Activated CD8-positive, alpha-beta T cell treated with anti-CD3 and anti-CD28 coated beads, Interleukin-2, amount 10 ng/mL, durations not matched to agents 7 days and 5 days (primary cell): Measurements from ENCODE around the gene SYTL2. TPM values are rescaled to one million over a fixed set of nuclear protein-coding genes. Genes with fewer than 3 reads are reported as not detected.

Experiments
- ATAC-seq: fragments of 150-1000 bp; cut with Tn5 transposase; one replicate; pipeline ENCODE4 v1.10.0; 2021; ENCODE audit warnings: moderate library complexity
- CTCF ChIA-PET: fragments of 350-600 bp; sonication (Branson Sonifier 250); formaldehyde crosslinking; loops from one replicate; lab custom pipeline; 2021; ENCODE audit warnings: antibody characterized with exemption; lab: Charles Lee
- POLR2A ChIA-PET: fragments of 350-600 bp; sonication (Branson Sonifier 250); formaldehyde crosslinking; loops from one replicate; lab custom pipeline; 2021; ENCODE audit warnings: antibody characterized with exemption; lab: Charles Lee
- DNase-seq: peaks from one replicate; pipeline ENCODE4 v3.0.0-alpha.2; 2020
- H3K27ac Mint-ChIP-seq: one replicate; pipeline ENCODE4 v1.8.0; 2021; ENCODE audit warnings: mild to moderate bottlenecking, mixed read lengths
- H3K27me3 Mint-ChIP-seq: one replicate; pipeline ENCODE4 v1.8.0; 2021; ENCODE audit warnings: low read depth, mixed read lengths
- H3K36me3 Mint-ChIP-seq: one replicate; pipeline ENCODE4 v1.8.0; 2021; ENCODE audit warnings: low read depth, mixed read lengths
- H3K4me1 Mint-ChIP-seq: one replicate; pipeline ENCODE4 v1.8.0; 2021; ENCODE audit warnings: low read depth, mixed read lengths
- H3K4me3 Mint-ChIP-seq: one replicate; pipeline ENCODE4 v1.8.0; 2021; ENCODE audit warnings: mild to moderate bottlenecking, mixed read lengths
- H3K9me3 Mint-ChIP-seq: one replicate; pipeline ENCODE4 v1.8.0; 2022; ENCODE audit warnings: mixed read lengths; ENCODE audit not compliant: insufficient read depth
- total RNA-seq, 2 experiments: library from RNA; stranded (reverse); gene quantifications; one replicate each; pipeline ENCODE4 v1.2.3, GENCODE V29; 2021

Gene SYTL2
- total RNA-seq, 2 experiments from 2014 or later, result 29.3 to 31.2 TPM

DNA sequence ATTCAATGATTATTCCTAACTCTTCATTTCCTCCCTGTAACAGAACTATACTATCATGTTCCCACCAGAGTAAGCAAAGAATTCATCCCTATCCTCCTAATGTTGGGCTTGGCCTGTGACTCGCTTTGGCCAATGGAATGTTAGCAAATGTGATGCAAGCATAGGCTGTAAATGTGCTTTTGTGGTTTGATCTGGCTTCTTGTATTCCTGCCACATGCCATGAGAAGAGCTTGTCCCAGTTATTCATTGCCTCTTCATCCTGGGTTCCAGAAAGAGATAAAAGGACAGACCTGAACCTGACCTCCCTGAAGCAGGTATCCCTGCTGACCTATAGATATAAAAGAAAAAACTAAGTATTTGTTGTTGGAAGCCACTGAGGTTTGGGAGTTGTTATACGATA, 51.0 kb downstream of the SYTL2 start:
- Mint-ChIP-seq H3K9me3 (no peaks in the 10 kb centered on the region), H3K27ac (no peak overlapping the region), H3K36me3 (peaks cover 43% of the 10 kb centered on the region), H3K27me3 (no peaks in the 10 kb centered on the region), H3K4me3 (no peak overlapping the region), H3K4me1 (peaks cover 51% of the 10 kb centered on the region)
- ChIA-PET CTCF (interaction anchor here (1.0 kb wide), 1 partner anchor 95 kb away, joined by 3 read pairs; the partner anchor contains the start of gene CCDC83), POLR2A (no interaction called here)
- no peak for DNase-seq
- ATAC-seq, result no peak

DNA sequence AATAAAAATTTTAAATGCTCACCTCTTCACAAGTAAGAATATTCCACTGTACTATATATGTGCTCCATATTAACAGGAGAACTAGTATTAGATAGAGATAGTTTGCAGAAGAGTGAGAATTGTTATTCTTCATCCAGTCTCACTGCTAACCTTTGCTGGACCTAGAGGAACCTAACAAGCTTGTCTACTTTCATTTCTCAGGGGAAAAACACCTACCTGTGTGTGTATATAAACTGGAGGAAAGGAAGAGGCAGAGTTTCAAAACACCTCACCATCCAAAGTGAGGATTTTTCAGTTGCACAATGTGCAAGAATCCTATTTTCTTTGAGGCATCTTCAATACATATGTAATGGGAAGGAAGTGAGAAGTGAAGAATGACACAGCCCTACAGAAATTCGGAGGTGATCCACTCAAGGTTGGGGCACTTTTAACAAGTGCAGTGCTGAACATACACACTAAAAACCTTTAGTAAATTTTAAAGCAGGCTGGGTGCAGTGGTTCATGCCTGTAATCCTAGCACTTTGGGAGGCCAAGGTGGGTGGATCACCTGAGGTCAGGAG, 52.4 kb downstream of the SYTL2 start:
- DNase-seq (no peak), ATAC-seq (no peak)
- Mint-ChIP-seq H3K36me3 (peaks cover 48% of the 10 kb centered on the region), H3K4me3 (no peak overlapping the region), H3K27ac (no peak overlapping the region), H3K9me3 (no peaks in the 10 kb centered on the region), H3K27me3 (no peaks in the 10 kb centered on the region), H3K4me1 (peaks cover 57% of the 10 kb centered on the region)
- ChIA-PET CTCF (interaction anchor here (1.0 kb wide), 1 partner anchor 96 kb away, joined by 3 read pairs; the partner anchor contains the start of gene CCDC83), POLR2A (no interaction called here)

DNA sequence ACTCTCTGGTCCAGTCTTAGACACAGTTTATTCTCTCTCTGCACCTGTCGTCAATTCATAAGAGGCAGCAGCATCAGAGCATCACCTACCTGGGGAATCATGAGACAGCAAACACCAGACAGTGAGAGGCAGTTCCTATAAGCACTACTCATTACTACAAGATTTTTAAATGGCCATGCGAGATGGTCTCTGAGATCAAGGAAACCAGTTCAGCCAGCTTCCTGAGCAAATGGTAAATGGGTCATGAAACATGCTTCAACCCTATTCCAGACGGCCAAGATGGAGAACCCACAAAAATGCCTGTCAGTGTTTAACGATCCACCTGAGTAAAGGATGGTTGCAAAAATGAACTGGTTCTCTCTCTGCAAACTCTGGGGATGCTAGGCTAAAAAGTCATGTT, 52.9 kb downstream of the SYTL2 start:
- H3K4me3 Mint-ChIP-seq, result no peak overlapping the region
- CTCF ChIA-PET, result no interaction called here
- ATAC-seq (no peak), DNase-seq (no peak)
- no peaks in the 10 kb centered on the region for H3K27me3 Mint-ChIP-seq
- H3K9me3 Mint-ChIP-seq, result no peaks in the 10 kb centered on the region
- POLR2A ChIA-PET, result no interaction called here
- peak overlapping the region; percentile 40 for H3K27ac Mint-ChIP-seq
- H3K4me1 Mint-ChIP-seq, result peaks cover 62% of the 10 kb centered on the region
- H3K36me3 Mint-ChIP-seq, result peaks cover 52% of the 10 kb centered on the region

DNA sequence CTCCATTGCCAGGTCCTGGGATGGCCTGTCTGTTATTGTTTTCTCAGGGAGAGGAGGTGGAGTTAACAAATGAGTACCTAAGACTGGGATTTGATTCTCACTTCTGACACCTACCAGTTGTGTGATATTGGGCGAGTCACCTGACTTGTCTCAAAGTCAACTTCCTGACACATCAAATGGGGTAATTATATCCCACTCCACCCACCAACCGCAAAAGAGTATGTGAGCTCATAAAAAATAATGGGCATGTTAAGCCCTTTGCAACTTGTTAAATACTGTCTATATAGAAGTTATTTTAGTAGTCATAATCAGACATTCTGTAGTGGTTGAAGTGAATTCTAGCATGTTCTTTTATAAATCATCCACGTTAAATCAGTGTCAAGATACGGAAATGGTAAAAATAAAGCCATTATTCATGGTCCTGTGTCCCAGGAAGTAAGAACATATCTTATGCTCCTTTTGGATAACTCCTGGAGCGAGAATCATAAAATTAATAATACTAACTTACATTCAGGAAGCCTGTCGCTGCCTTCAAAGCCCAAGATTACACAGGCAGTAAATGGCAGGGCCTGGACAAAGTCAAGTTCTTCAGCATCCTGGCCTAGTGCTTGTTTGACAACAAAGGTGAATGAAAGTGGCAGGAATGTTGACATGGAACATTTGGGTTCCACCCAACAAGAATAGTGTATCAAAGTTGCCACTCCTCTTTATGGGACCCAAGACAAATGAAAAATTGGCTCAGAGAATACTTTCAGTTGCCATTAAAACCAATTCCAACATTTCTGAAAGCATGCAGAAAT, 54.3 kb downstream of the SYTL2 start:
- no peak for ATAC-seq
- ChIA-PET POLR2A (interaction anchor here (0.6 to 1.6 kb wide), 4 partner anchors 15 to 129 kb away, joined by 3 to 6 read pairs (median 4); partner anchors contain the start of genes TMEM126A and TMEM126B), CTCF (interaction anchor here (1.0 to 2.1 kb wide), 5 partner anchors 9 to 98 kb away, joined by 3 to 7 read pairs (median 5); partner anchors contain the start of gene CCDC83)
- DNase-seq, result peak; percentile 58
- no peaks in the 10 kb centered on the region for H3K27me3 Mint-ChIP-seq
- peaks cover 76% of the 10 kb centered on the region for H3K4me1 Mint-ChIP-seq
- peak overlapping the region; percentile 73 for H3K27ac Mint-ChIP-seq
- peaks cover 54% of the 10 kb centered on the region for H3K36me3 Mint-ChIP-seq
- H3K4me3 Mint-ChIP-seq, result no peak overlapping the region
- H3K9me3 Mint-ChIP-seq, result no peaks in the 10 kb centered on the region

DNA sequence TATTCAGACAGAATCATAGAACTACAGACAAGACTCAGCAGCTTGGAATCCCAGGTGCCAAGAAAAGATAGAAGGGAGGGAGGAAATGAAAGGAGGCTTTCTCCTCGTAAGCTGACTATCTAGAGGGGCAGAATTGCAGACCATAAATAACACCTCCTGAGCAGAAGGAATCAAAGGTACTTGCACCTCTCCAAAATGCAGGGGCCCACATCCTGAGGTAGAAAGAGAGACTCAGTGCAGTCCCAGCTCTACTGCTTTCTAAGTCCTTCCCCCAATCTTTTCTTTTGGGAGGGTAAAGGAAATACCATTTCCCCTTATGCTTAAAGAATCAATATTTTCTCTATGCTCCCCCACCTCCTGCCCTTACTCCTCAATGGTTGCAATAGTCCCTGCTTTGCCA, 55.2 kb downstream of the SYTL2 start:
- DNase-seq (no peak), ATAC-seq (no peak)
- Mint-ChIP-seq H3K36me3 (peaks cover 61% of the 10 kb centered on the region), H3K4me3 (no peak overlapping the region), H3K4me1 (peaks cover 85% of the 10 kb centered on the region), H3K27ac (peak overlapping the region; percentile 73), H3K27me3 (no peaks in the 10 kb centered on the region), H3K9me3 (no peaks in the 10 kb centered on the region)
- ChIA-PET POLR2A (interaction anchor here (0.8 to 1.6 kb wide), 4 partner anchors 16 to 108 kb away, joined by 3 read pairs; partner anchors contain the start of gene TMEM126A), CTCF (interaction anchor here (1.0 to 2.1 kb wide), 3 partner anchors 60 to 99 kb away, joined by 3 to 7 read pairs (median 5); partner anchors contain the start of gene CCDC83)

DNA sequence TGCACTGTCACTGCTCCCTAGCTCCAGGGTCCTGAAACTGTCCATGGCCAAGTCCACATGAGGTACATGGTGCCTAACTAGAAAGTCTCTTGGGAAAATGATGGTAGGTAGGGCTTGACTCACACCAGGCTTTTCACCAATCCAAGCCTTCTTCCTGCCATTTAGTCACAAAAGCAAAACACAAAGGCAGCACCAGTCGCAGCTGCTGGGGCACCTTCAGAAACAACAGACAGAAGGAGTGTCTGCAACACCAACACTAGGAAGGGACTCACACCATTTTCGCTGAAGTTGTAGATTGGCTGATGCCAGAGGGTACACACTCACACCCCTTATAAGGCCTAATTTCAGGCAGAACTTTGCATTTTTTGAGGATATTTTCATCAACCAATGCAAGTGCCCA, 55.7 kb downstream of the SYTL2 start:
- Mint-ChIP-seq H3K9me3 (no peaks in the 10 kb centered on the region), H3K36me3 (peaks cover 57% of the 10 kb centered on the region), H3K4me1 (peaks cover 87% of the 10 kb centered on the region), H3K4me3 (no peak overlapping the region), H3K27me3 (no peaks in the 10 kb centered on the region), H3K27ac (peak overlapping the region; percentile 73)
- ChIA-PET CTCF (interaction anchor here (1.9 to 2.1 kb wide), 2 partner anchors 63 to 100 kb away, joined by 5 to 7 read pairs; partner anchors contain the start of gene CCDC83), POLR2A (interaction anchor here (0.8 to 1.6 kb wide), 4 partner anchors 17 to 108 kb away, joined by 3 read pairs; partner anchors contain the start of gene TMEM126A)
- ATAC-seq (no peak), DNase-seq (no peak)

DNA sequence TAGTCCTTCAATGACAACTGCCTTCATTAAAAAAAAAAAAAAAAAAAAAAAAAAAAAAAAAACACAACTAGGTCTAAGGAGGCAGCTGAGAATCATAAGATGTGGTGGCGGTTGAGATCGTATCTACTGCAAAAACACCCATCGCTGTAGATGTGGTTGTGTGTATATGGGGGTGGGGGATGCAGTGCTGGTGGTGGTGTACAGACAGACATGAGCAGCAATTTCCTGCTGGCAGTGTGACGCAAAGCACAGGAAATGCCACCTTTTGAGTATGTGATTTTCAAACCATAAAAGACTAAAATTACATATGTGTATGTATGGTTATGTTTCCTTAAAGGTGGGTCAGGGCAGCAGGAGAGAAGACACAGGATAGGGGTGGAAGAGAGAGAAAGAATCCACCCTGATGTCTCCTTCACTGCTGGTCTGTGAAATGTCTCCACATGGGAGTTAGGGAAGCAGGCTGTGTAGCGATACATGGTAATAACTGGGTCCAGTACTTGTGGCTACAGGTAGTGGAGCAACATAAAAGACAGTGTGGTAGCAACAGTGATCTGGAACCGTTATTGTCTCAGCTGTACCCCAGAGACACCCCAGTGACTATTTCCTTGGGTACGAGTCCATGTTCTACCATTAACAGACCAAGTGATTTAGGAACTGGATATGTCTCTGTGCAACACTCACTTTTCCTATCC, 57.9 kb downstream of the SYTL2 start:
- H3K36me3 Mint-ChIP-seq, result peaks cover 64% of the 10 kb centered on the region
- ATAC-seq (peak; percentile 89), DNase-seq (peak; percentile 97)
- ChIA-PET CTCF (interaction anchor here (0.6 to 1.9 kb wide), 6 partner anchors 9 to 102 kb away, joined by 3 to 8 read pairs (median 4); partner anchors contain the start of gene CCDC83), POLR2A (interaction anchor here (0.6 to 2.1 kb wide), 5 partner anchors 9 to 201 kb away, joined by 3 to 7 read pairs (median 6); partner anchors contain the start of genes CREBZF and TMEM126A)
- H3K9me3 Mint-ChIP-seq, result no peaks in the 10 kb centered on the region
- peak overlapping the region; percentile 59 for H3K4me3 Mint-ChIP-seq
- H3K27me3 Mint-ChIP-seq, result no peaks in the 10 kb centered on the region
- H3K27ac Mint-ChIP-seq, result peak overlapping the region; percentile 96
- H3K4me1 Mint-ChIP-seq, result peaks cover 94% of the 10 kb centered on the region

DNA sequence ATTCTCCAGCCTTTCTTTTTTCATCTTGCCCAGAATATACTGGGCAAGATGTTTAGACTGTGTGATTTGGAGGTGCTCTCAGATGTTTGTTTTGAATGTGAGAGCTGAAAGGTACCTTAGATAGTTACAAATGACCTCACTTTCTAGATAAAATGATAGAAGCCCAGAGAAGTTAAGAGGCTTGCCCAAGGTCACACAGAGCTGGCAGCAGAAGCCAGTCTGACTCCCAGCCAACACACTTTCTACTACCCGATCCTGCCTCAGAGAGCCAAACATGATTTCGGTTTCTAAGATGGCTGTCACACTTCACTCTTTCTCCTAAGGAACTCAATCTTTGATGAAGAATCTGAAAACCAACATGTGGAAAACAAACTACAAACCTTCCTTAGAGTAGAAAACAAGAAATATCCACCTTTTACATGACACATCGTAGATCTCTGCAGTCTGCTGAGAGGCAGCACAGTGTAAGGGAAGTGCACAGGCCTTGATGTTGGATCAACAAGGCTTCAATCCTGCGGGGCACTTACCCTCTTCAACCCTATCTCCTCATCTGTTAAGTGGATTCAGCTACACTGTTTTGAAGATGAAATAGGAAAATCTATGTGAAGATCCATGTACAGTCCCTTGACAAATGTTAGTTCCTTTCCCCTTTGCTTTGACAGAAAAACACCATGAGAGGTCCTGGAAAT, 58.6 kb downstream of the SYTL2 start:
- H3K36me3 Mint-ChIP-seq, result peaks cover 64% of the 10 kb centered on the region
- no peaks in the 10 kb centered on the region for H3K27me3 Mint-ChIP-seq
- ChIA-PET POLR2A (interaction anchor here (1.5 to 2.1 kb wide), 4 partner anchors 9 to 105 kb away, joined by 4 to 7 read pairs (median 6); partner anchors contain the start of genes CREBZF and TMEM126A), CTCF (interaction anchor here (0.8 to 1.9 kb wide), 5 partner anchors 8 to 102 kb away, joined by 3 to 8 read pairs (median 4); no protein-coding TSS in a partner anchor)
- H3K4me3 Mint-ChIP-seq, result peak overlapping the region; percentile 57
- DNase-seq (peak; percentile 53), ATAC-seq (peak; percentile 52)
- peak overlapping the region; percentile 96 for H3K27ac Mint-ChIP-seq
- H3K4me1 Mint-ChIP-seq, result peaks cover 94% of the 10 kb centered on the region
- no peaks in the 10 kb centered on the region for H3K9me3 Mint-ChIP-seq

DNA sequence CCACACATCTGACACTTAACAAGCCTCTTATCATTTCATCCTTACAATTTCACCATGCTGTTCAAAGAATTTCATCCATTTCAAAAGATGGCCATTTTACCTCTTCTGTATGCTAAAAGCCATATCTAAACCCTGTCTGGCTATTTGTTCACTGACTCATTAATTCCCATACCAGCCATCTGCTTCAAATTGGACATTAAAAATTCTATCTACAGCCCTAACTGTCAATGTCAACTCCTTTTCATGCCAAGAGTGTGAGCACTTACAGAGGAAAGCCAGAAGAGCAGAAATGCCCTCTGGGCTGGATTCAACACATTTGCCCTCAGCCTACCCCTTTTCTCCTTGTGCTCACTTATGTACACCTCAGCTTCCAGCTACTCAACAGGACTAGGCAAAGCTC, 59.2 kb downstream of the SYTL2 start:
- Mint-ChIP-seq H3K36me3 (peaks cover 65% of the 10 kb centered on the region), H3K27ac (peak overlapping the region; percentile 96), H3K4me3 (no peak overlapping the region), H3K4me1 (peaks cover 95% of the 10 kb centered on the region), H3K9me3 (no peaks in the 10 kb centered on the region), H3K27me3 (no peaks in the 10 kb centered on the region)
- ChIA-PET POLR2A (interaction anchor here (1.5 to 2.1 kb wide), 2 partner anchors 14 to 104 kb away, joined by 4 to 7 read pairs; partner anchors contain the start of gene TMEM126A), CTCF (interaction anchor here (1.2 to 1.5 kb wide), 3 partner anchors 15 to 72 kb away, joined by 3 to 8 read pairs (median 4); no protein-coding TSS in a partner anchor)
- no peak for ATAC-seq
- DNase-seq, result no peak

DNA sequence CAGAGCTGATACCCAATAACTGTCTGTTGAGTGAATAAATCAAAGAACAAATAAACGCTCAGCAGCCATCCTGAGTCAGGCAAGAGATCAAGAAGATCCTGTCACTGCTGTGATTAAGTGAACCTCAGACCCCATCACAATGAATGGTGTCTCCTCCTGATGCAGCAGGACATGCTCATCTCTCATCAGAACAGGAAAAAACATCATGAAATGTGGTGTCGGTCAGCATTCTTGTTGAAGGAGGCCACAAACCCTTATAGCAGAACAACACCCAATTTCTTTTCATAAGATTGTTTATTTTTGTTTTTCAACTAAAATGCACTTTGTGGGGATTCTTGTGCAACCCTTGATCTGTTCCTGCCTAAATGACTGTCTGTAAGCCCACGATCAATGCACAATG, 60.3 kb downstream of the SYTL2 start:
- ATAC-seq (no peak), DNase-seq (no peak)
- Mint-ChIP-seq H3K4me3 (peak overlapping the region; percentile 4), H3K4me1 (peaks cover 95% of the 10 kb centered on the region), H3K9me3 (no peaks in the 10 kb centered on the region), H3K27ac (peak overlapping the region; percentile 96), H3K27me3 (no peaks in the 10 kb centered on the region), H3K36me3 (peaks cover 69% of the 10 kb centered on the region)
- POLR2A ChIA-PET, result interaction anchor here (2.0 kb wide), 1 partner anchor 86 kb away, joined by 7 read pairs; the partner anchor contains the start of gene CREBZF
- CTCF ChIA-PET, result no interaction called here
